Stimulated activated naive CD4-positive, alpha-beta T cell treated with Interleukin-2 at 50 U/mL for 16 hours (primary cell): ENCODE measurements around the gene AGPS.
A peak's percentile ranks its signal among the peaks of the same experiment; 100 is the strongest.
"Not testable (repeated sequence)": the region's sequence is repeated elsewhere in the genome, so short reads cannot be mapped to it uniquely, and the experiment has no call there.

ENCODE experiments used
- DNase-seq: peaks from one replicate; lab custom pipeline; 2025; lab: John Stamatoyannopoulos, UW

AGPS gene

GRCh38 chr2:177392373-177393202 is at the start of gene AGPS:
TSS of gene AGPS (plus strand) at chr2:177392773. CDS start at chr2:177392790, 17 bp downstream.
- peak; percentile 69 for DNase-seq

DNA sequence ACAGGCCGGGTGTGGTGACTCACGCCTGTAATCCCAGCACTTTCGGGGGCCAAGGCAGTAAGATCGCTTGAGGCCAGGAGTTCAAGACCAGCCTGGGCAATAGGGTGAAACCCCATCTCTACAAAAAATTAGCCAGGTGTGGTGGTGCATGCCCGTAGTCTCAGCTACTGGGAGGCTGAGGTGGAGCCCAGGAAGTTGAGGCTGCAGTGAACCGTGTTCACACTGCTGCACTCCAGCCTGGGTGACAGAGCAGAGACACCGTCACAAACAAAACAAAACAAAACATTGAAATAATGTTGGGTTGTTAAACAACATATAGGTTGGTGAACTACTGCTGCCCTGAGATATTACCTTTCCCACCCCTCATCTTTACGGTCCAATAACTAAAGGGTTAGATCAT is 48.8 kb upstream of the AGPS start:
- no peak for DNase-seq

DNA sequence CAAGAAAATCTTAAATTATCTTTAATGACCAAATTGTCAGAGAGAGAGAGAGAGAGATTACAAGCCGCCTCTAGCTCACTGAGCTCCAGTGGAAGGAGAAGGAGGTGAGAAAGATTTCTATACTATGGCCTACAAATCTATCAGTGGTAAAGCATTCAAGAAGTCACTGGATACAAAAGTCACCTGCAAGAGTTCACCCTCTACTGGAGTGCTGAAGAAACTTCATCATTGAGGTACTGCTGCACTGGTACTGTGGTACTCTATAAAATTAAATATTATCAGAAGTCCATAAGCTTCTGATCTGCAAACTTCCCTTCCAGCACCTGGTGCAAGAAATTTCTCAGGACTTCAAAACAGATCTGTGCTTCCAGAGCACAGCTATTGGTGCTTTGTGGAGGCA is 48.3 kb upstream of the AGPS start:
- DNase-seq = no peak

GRCh38 chr2:177346192-177346591 is 46.4 kb upstream of the AGPS start:
- no peak for DNase-seq

DNA sequence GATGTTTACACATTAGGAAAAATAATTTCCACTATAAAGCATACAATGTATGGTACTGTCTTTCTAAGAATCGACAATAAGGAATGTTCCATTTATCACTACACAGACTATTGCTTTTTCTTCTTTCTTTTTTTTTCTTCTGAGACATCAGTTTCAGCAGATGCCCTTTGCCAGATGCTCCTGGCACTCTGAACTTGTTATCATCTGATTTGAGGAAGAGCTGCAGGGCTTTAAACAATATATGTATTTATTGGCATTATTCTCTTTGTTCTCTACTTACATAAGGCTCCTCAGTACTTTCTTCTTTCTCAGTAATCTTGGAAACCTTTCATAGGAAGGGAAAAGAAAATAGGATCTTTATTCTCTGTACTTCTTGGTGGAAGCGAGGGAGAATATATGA is 45.0 kb upstream of the AGPS start:
- DNase-seq = no peak

GRCh38 chr2:177348118-177348654 is 44.4 kb upstream of the AGPS start:
- DNase-seq = no peak

- no peak for DNase-seq
Measured at GRCh38 chr2:177348733-177349693, 43.6 kb upstream of the AGPS start.

DNA sequence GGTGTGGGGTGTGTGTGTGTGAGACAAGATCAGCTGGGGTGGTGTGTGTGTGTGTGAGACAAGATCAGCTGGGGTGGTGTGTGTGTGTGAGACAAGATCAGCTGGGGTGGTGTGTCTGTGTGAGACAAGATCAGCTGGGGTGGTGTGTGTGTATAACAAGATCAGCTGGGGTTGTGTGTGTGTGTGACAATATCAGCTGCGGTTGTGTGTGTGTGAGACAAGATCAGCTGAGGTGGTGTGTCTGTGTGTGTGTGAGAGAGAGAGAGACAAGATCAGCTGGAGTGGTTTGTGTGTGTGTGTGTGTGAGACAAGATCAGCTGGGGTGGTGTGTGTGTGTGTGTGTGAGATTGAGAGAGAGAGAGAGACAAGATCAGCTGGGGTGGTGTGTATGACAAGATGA is 41.9 kb upstream of the AGPS start:
- DNase-seq = not testable (repeated sequence)

GRCh38 chr2:177351121-177351520 is 41.5 kb upstream of the AGPS start:
- not testable (repeated sequence) for DNase-seq

DNA sequence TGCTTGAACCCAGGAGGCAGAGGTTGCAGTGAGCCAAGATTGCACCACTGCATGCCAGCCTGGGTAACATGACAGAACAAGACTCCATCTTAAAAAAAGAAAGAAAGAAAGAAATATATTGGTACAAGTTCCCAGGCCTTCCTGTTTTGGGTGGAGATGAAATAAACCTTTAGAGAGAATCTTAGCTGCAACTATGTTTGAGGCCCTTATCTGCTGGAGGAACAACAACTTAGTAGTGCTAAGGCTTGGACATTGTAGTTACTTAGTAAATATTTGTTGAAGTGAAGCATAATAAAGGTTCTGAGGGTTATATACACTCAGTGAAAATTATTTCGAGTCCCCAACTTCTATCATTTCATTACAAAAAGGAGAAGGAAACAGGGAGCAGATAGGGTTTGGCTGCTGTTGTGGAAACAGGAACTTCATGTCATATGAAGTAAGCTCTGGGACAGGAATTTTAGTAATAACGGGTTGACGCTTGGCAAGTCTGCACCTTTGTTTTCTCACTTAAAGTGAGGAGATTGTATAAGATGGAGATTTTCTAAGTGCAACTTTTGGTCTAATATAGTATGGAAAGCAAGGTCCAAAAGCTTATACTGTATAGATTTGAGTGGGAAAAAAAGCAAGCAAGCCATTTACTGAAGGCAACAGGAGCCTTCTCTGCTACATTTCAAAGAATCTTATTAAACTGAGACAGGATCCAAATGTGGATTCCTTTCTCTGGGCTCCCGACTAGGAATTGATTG is 40.0 kb upstream of the AGPS start:
- no peak for DNase-seq

- DNase-seq = no peak
Measured at GRCh38 chr2:177353187-177353478, 39.4 kb upstream of the AGPS start.

DNA sequence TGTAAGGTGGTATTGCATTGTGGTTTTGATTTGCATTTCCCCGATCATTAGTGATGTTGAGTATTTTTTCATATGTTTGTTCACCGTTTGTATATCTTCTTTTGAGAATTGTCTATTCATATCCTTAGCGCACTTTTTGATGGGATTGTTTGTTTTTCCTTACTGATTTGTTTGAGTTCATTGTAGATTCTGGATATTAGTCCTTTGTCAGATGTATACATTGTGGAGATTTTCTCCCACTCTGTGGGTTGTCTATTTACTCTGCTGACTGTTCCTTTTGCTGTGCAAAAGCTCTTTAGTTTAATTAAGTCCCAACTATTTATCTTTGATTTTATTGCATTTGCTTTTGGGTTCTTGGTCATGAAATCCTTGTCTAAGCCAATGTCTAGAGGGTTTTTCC is 38.0 kb upstream of the AGPS start:
- DNase-seq = not testable (repeated sequence)

- no peak for DNase-seq
Measured at GRCh38 chr2:177355874-177356273, 36.7 kb upstream of the AGPS start.

DNA sequence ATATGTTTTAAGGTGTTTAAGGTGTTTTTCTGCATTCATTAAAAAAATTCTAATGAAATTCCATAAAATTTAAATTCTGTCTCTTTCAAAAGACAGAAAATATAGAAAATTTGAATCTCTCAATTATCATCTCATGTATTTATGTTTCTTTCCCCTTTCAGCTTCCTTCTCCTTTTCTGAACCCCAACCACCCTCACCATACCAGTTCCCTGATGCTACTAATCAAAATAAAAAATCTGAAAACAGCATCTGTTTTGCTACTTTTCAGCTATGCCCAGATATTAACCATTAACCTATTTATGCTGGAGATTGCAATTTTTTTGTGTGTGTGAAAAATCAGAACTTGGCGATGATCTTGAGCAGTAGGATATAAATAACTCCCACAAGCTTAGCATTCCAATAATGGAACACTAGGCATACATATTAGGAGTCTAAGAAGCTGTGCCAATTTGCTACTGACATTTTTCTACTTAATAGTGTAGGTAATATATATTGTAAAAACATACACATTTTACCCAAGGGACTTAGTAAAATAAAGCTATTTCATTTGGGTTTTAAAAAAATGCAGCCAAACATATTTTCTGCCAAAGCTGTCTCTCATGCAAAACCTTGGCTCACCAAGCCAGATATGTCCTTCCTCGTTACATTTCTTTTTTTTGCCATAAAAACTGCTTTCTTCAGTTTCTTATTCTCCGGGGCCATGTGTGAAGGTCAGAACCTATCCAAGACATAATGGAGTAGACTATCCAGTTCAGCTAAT is 32.6 kb upstream of the AGPS start:
- DNase-seq = no peak

DNA sequence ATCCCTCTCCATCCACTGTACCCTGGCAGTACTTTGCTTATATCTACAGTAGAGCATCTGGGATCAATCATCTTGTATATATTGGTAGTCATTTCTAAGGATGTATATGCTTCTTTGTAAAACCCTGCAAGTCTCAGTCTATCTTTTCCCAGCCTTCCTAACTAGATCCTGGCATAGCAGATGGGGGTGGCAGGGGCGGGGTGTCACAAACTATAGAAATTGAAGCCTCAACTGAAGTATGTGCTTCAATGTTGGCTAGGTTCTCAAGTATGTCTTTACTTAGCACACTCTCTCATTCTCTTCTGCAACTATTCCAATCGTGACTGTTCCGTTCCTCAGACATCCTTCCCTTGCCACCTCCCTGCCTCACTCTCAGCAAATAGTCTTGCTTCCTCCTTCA is 30.1 kb upstream of the AGPS start:
- no peak for DNase-seq

DNA sequence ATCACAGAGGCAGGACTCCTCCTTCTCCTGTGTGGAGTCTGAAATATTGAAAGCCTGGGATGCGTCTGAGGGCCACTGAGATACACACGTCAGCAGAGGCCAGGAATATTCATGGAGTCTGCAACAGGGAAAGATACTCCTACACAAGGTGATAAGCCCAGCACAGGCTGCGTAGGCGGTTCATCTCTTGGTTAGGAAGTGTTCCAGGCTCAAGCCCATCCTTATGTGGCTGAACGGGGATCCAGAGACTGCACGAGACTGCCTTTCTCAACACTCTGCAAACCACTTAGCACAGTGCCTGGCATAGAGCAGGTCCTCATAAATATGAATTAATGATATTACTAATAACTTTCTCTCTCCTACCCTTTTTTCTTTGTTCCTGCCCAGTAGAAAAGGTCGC is 29.2 kb upstream of the AGPS start:
- no peak for DNase-seq

GRCh38 chr2:177365764-177366163 is 26.8 kb upstream of the AGPS start:
- DNase-seq = not testable (repeated sequence)

- not testable (repeated sequence) for DNase-seq
Measured at GRCh38 chr2:177368023-177368422, 24.6 kb upstream of the AGPS start.

- no peak for DNase-seq
Measured at GRCh38 chr2:177379354-177379753, 13.2 kb upstream of the AGPS start.

DNA sequence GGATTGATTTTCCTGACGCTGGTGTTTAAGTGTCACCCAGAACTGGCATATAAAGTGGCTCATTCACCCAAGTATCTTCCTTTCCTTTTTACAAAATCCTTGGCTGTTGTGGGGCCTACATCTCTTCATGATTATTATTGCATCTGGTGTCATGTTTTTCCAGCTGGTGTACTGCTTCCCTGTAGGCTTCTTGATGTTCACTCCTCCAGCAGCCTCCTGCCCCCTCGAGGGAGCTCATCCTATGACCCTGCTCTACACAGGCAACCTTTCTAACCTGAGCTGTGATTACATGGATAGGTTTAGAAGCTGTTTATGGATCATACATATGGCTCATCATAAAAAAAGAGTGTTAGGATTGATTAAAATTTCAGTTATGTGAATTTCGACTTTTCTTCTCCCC is 12.4 kb upstream of the AGPS start:
- DNase-seq = no peak

GRCh38 chr2:177383935-177384334 is 8.6 kb upstream of the AGPS start:
- DNase-seq = no peak
